Measurements from ENCODE around the gene PSD4.

PSD4 gene

GRCh38 chr2:113173542-113174375 lies at the start of gene PSD4:
PSD4 (plus strand) TSS chr2:113173971; CDS start chr2:113182457, 8,486 bp downstream.
- DNase-seq, result no peak

GRCh38 chr2:113124181-113124961 lies 49.4 kb upstream of the PSD4 start:
- no peak for DNase-seq

DNA sequence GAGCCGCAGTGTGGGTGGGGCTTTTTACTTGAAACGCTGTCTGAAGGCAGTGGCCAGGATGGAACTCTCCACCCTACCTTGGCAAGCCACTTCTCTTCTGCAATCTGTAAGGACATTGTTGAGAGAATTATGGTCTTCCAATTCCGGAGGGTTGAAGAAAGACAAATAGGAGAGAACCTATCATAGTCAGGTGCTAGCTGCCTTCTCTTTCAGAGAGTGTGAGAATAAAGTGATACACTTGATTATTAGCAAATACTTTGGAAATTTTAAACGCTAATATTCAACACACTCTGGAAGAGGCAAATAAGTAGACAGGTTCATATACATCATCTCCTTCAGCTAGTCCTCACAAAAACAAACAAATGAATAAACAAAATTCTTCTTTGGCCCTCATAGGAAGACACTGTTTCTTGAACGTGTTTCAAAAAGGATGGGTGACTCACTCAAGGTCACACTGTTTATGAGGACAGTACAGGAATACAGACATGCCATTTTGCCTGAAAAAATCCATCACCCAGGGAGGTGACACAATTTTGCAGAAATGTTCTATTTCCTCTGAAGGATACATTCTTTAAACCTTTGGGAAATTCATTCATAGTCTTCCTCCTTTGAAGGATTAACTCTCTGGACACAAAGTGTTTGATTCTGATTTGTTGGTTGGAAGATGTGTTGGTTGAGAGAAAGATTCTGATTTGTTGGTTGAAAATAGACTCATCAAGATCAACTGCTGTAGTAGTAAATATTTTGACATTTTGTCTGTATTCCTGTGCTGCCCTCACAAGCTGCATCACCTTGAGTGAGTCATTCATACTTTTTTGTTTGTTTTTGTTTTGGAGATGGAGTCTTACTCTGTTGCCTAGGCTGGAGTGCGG lies 48.6 kb upstream of the PSD4 start:
- DNase-seq, result no peak

DNA sequence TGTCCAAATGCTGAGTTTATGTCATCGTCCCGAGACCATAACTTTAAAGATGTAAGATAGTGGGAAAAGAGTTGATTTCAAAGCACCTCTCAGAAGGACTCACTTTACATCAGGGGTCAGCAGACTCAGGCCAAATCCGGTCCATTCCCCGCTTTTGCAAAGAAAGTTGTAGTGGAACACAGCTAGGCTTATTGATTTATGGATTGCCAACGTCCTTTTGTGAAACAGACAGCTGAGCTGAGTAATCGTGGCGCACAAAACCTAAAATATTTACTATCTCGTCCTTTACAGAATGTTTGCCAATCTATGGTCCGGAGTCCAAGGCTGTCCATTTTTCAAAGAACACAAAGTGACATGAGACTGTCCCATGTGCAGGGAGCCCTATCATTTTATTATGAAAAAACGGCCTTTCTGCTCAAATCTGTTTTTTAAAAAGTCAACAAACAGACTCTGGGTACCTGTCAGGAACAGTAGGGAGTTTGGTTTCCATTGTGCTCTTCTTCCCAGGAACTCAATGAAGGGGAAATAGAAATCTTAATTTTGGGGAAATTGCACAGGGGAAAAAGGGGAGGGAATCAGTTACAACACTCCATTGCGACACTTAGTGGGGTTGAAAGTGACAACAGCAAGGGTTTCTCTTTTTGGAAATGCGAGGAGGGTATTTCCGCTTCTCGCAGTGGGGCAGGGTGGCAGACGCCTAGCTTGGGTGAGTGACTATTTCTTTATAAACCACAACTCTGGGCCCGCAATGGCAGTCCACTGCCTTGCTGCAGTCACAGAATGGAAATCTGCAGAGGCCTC lies 46.7 kb upstream of the PSD4 start, which contains the start of gene IL1RN:
Gene IL1RN, plus strand, starts transcription at position 754 of the 801 bp plus-strand sequence. Its CDS starts 27 bp downstream, at position 781.
- no peak for DNase-seq

DNA sequence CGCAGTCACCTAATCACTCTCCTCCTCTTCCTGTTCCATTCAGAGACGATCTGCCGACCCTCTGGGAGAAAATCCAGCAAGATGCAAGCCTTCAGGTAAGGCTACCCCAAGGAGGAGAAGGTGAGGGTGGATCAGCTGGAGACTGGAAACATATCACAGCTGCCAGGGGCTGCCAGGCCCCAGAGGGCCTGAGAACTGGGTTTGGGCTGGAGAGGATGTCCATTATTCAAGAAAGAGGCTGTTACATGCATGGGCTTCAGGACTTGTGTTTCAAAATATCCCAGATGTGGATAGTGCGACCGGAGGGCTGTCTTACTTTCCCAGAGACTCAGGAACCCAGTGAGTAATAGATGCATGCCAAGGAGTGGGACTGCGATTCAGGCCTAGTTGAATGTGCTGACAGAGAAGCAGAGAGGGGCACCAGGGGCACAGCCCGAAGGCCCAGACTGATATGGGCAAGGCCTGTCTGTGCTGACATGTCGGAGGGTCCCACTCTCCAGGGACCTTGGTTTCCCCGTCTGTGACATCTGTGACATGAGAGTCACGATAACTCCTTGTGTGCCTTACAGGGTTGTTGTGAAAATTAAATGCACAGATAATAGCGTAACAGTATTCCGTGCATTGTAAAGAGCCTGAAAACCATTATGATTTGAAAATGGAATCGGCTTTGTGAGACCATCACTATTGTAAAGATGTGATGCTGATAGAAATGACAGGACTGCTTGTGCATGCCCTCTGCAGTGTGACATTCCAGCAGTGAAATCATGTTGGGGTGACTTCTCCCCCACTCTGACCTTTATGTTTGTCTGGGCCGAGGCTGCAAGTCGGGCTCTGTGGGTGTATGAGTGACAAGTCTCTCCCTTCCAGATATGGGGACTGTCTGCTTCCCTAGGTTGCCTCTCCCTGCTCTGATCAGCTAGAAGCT lies 45.9 kb upstream of the PSD4 start:
- DNase-seq, result no peak

GRCh38 chr2:113129519-113130078 lies 44.2 kb upstream of the PSD4 start:
- no peak for DNase-seq

DNA sequence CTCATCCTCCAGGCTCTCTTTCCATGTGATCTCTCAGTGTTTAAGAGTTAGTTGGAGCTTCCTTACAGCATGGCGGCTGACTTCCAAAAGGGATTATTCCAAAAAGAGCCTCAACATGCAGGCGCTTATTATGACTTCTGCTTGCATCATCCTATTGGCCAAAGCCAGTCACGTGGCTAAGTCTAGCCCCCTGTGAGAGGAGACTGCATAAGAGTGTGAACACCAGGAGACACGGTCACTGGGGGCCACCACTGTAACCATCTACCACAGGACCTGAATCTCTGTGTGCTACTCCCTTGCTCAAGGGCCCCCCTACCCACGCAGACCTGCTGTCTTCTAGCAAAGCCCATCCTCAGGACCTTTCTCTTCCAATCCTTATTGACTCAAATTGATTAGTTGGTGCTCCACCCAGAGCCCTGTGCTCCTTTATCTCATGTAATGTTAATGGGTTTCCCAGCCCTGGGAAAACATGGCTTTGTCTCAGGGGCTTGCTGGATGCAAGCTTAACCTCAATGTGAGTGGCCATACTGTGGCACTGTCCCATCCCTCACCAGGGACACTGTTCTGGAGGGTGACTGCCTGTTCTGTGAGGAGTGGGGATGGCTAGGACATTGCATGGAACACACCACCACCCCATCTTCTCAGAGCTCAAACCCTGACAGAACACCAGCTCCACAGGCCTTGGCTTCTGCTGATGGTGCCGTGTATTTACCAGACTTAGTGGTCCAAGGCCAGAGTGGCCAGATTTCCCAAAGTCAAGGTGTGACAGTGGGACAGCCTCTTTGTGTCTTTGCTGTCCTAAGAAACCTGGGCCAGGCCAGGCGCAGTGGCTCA lies 42.2 kb upstream of the PSD4 start:
- no peak for DNase-seq

DNA sequence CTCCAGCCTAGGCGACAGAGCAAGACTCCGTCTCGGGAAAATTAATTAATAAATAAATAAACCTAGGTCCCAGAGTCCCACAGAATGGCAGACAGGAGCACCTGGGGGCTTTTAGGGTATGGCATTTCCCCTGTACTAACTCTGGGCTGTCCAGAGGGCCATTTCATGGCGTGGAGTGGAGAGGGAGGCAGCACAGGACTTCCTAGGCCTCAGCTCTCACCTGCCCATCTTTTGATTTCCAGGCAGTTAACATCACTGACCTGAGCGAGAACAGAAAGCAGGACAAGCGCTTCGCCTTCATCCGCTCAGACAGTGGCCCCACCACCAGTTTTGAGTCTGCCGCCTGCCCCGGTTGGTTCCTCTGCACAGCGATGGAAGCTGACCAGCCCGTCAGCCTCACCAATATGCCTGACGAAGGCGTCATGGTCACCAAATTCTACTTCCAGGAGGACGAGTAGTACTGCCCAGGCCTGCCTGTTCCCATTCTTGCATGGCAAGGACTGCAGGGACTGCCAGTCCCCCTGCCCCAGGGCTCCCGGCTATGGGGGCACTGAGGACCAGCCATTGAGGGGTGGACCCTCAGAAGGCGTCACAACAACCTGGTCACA lies 41.3 kb upstream of the PSD4 start:
- no peak for DNase-seq

DNA sequence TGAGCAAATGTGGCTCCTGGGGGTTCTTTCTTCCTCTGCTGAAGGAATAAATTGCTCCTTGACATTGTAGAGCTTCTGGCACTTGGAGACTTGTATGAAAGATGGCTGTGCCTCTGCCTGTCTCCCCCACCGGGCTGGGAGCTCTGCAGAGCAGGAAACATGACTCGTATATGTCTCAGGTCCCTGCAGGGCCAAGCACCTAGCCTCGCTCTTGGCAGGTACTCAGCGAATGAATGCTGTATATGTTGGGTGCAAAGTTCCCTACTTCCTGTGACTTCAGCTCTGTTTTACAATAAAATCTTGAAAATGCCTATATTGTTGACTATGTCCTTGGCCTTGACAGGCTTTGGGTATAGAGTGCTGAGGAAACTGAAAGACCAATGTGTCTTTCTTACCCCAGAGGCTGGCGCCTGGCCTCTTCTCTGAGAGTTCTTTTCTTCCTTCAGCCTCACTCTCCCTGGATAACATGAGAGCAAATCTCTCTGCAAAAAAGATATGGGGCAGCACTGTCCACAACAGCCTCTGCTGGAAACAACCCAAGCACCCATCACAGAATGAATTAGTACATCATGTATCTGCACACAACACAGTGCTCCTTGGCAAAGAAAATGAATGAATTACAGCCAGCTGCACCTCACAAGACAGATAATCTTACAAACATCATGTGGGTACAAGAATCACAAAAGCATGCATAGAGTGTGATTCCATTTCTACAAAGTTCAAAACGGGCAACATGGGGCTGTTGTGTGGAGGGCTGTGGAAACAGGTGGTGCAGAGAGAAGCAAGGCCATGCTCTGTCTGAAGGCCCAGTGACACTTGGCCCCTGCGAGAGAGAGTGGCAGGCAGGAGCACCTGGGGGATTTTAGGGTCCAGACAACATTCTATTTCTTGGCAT lies 39.8 kb upstream of the PSD4 start:
- no peak for DNase-seq

DNA sequence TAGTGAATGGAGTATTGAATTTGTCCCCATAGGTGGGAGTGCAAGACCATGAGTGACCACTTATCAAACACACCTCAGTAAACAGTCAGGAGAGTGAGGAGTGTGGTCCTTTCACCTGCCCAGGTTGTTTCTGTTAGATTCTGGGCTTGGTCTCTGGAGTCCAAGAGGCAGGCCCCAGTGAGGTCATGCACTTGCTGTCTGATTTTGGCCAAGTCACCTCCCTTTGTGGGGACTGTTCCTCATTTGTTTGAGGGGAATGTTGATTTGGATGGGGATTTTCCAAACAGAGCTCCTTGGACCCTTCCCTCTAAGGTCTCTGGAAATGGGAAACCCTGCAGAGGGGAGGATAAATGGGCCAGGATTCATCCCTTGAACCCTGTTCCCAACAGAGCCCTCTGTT lies 39.1 kb upstream of the PSD4 start:
- DNase-seq, result no peak

- no peak for DNase-seq
Observed at GRCh38 chr2:113135317-113135716, 38.5 kb upstream of the PSD4 start.

GRCh38 chr2:113136828-113137775 lies 36.7 kb upstream of the PSD4 start:
- no peak for DNase-seq

- DNase-seq, result no peak
Observed at GRCh38 chr2:113137827-113138226, 35.9 kb upstream of the PSD4 start.

DNA sequence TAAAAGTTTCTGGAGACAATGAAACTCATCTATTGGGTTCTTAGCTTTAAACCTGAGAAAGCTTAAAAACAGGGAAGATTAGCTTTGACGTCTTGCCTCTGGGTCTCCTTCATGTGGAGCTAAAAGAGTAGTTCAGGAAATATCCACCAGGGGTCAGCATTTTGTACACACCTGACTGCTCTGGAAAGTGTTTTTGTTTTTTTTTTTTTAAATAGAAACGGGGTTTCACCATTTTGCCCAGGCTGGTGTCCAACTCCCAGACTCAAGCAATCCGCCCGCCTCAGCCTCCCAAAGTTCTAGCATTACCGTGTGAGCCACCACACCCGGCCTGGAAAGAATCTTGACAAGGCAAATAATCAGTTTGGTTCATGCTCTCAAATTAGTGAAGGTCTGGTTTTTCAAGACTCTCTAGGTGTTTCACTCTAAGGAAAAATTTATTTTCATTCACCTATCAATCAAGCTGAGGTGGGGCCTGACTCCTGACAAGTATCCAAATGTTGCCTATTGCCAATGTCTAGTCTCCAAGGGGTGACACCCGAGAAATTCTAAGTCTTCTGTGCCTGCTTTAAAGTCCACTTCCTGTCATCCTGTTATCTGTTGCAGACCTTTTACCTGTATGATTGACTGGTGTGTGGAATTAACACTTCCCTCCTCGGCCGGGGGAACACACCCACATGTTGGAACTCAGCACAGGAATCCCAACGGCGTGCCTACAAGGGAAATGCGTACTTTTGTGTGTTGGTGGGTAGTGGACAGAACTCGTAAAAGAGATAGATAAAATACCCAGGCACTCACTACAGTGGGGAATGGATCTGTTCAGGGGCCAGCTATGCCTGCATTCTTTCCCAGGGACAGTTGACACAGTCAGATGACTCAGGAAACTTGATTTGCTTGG lies 35.1 kb upstream of the PSD4 start:
- DNase-seq, result no peak

DNA sequence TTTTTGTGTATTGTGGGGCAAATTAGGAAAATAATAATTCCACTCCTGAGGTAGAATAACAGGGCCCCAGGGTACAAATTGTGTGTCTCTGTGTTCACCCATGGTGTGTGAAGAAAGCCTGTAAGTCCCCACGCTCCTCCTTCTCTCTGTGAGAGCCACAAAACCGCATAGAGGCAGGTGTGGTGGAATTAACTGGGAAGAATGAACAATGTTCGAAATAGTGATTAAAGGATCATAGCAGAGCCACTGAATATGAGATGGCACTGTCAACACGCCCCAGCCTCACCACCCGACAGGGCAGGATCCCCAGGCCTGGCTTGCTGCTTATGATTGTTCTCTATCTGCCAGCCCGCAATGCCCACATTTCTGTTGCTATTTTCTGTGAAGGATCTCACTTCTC lies 32.3 kb upstream of the PSD4 start:
- DNase-seq, result no peak

DNA sequence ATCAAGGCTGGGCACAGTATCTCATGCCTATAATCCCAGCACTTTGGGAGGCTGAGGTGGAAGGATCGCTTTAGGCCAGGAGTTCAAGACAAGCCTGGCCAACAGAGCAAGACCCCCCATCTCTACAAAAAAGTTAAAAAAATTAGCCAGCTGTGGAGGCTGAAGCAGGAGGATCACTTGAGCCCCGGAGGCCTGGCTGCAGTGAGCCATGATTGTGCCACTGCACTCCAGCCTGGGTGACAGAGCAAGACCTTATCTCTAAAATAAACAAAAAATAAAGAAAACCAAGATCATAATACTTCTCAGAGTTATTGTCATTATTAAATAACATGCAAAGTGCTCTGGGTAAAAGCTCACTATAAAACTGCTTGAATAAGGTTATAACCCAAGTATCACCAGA lies 31.5 kb upstream of the PSD4 start:
- DNase-seq, result no peak

All from T1000 (cell line).